Activated CD8-positive, alpha-beta T cell treated with anti-CD3 and anti-CD28 coated beads, Interleukin-2, amount 10 ng/mL, durations not matched to agents 7 days and 5 days (primary cell): Measurements from ENCODE around the gene TOMM6. TPM values are rescaled to one million over a fixed set of nuclear protein-coding genes. Genes with fewer than 3 reads are reported as not detected.

ENCODE experiments used
- ATAC-seq: fragments of 150-1000 bp; cut with Tn5 transposase; one replicate; pipeline ENCODE4 v1.10.0; 2021; ENCODE audit warnings: moderate library complexity
- CTCF ChIA-PET: fragments of 350-600 bp; sonication (Branson Sonifier 250); formaldehyde crosslinking; loops from one replicate; lab custom pipeline; 2021; ENCODE audit warnings: antibody characterized with exemption; lab: Charles Lee
- POLR2A ChIA-PET: fragments of 350-600 bp; sonication (Branson Sonifier 250); formaldehyde crosslinking; loops from one replicate; lab custom pipeline; 2021; ENCODE audit warnings: antibody characterized with exemption; lab: Charles Lee
- DNase-seq: peaks from one replicate; pipeline ENCODE4 v3.0.0-alpha.2; 2020
- H3K27ac Mint-ChIP-seq: one replicate; pipeline ENCODE4 v1.8.0; 2021; ENCODE audit warnings: mild to moderate bottlenecking, mixed read lengths
- H3K27me3 Mint-ChIP-seq: one replicate; pipeline ENCODE4 v1.8.0; 2021; ENCODE audit warnings: low read depth, mixed read lengths
- H3K36me3 Mint-ChIP-seq: one replicate; pipeline ENCODE4 v1.8.0; 2021; ENCODE audit warnings: low read depth, mixed read lengths
- H3K4me1 Mint-ChIP-seq: one replicate; pipeline ENCODE4 v1.8.0; 2021; ENCODE audit warnings: low read depth, mixed read lengths
- H3K4me3 Mint-ChIP-seq: one replicate; pipeline ENCODE4 v1.8.0; 2021; ENCODE audit warnings: mild to moderate bottlenecking, mixed read lengths
- H3K9me3 Mint-ChIP-seq: one replicate; pipeline ENCODE4 v1.8.0; 2022; ENCODE audit warnings: mixed read lengths; ENCODE audit not compliant: insufficient read depth
- total RNA-seq, 2 experiments: library from RNA; stranded (reverse); gene quantifications; one replicate each; pipeline ENCODE4 v1.2.3, GENCODE V29; 2021

Gene TOMM6
- total RNA-seq, 2 experiments from 2014 or later, result 215 to 218 TPM

GRCh38 chr6:41813469-41813868 lies 26.0 kb downstream of the TOMM6 start:
- no peaks in the 10 kb centered on the region for H3K36me3 Mint-ChIP-seq
- ChIA-PET CTCF (interaction anchor here (0.9 to 1.2 kb wide), 2 partner anchors 34 to 107 kb away, joined by 3 read pairs; no protein-coding TSS in a partner anchor), POLR2A (no interaction called here)
- H3K4me1 Mint-ChIP-seq, result no peaks in the 10 kb centered on the region
- ATAC-seq (no peak), DNase-seq (no peak)
- no peaks in the 10 kb centered on the region for H3K9me3 Mint-ChIP-seq
- peaks cover 3% of the 10 kb centered on the region for H3K27me3 Mint-ChIP-seq
- no peak overlapping the region for H3K4me3 Mint-ChIP-seq
- no peak overlapping the region for H3K27ac Mint-ChIP-seq

DNA sequence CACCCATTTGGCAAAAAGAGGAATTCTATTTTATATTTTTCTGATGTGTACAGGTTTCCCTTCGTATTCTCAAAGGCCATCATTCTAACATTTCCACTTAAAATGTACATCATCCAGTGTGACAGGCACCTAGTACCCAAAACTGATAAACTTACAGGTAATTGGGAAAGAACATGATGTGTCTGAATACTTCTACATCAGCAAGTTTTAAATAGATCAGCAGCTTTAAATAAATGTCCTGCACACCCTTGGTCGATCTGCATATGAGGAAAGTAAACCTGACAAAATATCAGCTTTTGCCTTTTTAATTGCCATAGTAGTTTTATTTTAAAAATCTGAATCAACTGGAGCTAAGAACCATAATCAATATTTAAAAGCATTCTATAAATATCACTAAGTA lies 26.5 kb downstream of the TOMM6 start:
- no peak for ATAC-seq
- Mint-ChIP-seq H3K4me1 (no peaks in the 10 kb centered on the region), H3K4me3 (no peak overlapping the region), H3K27me3 (peaks cover 3% of the 10 kb centered on the region), H3K9me3 (no peaks in the 10 kb centered on the region), H3K27ac (no peak overlapping the region), H3K36me3 (no peaks in the 10 kb centered on the region)
- ChIA-PET CTCF (interaction anchor here (0.9 to 2.1 kb wide), 3 partner anchors 33 to 290 kb away, joined by 3 to 8 read pairs (median 3); no protein-coding TSS in a partner anchor), POLR2A (no interaction called here)
- no peak for DNase-seq

DNA sequence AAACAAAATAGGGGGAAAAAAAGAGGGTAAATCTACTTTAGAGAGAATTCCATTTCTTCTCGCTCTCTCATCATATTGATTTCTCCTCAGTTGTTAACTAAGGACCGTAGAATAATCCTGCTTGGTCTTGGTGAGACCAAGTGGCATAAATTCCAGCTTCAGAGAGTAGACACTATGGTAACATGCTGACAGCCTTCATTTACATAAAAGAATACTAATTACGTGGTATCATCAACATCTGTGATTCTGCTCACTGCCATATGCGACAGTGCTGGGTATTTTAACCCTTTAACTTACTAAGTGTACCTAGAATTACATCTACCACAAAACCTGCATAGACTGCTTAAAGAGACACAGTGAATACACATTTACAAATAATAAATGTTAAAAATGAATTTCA lies 27.1 kb downstream of the TOMM6 start:
- ChIA-PET CTCF (interaction anchor here (1.2 to 2.1 kb wide), 3 partner anchors 82 to 290 kb away, joined by 3 to 8 read pairs (median 5); no protein-coding TSS in a partner anchor), POLR2A (no interaction called here)
- peaks cover 3% of the 10 kb centered on the region for H3K27me3 Mint-ChIP-seq
- H3K27ac Mint-ChIP-seq, result no peak overlapping the region
- no peaks in the 10 kb centered on the region for H3K4me1 Mint-ChIP-seq
- ATAC-seq, result no peak
- no peak overlapping the region for H3K4me3 Mint-ChIP-seq
- no peaks in the 10 kb centered on the region for H3K36me3 Mint-ChIP-seq
- no peak for DNase-seq
- H3K9me3 Mint-ChIP-seq, result no peaks in the 10 kb centered on the region

- DNase-seq, result no peak
- H3K4me1 Mint-ChIP-seq, result no peaks in the 10 kb centered on the region
- POLR2A ChIA-PET, result no interaction called here
- H3K9me3 Mint-ChIP-seq, result no peaks in the 10 kb centered on the region
- no peak overlapping the region for H3K4me3 Mint-ChIP-seq
- peaks cover 3% of the 10 kb centered on the region for H3K27me3 Mint-ChIP-seq
- no peak for ATAC-seq
- CTCF ChIA-PET, result interaction anchor here (1.1 to 2.1 kb wide), 4 partner anchors 81 to 321 kb away, joined by 3 to 8 read pairs (median 4); no protein-coding TSS in a partner anchor
- no peaks in the 10 kb centered on the region for H3K36me3 Mint-ChIP-seq
- H3K27ac Mint-ChIP-seq, result no peak overlapping the region
Measured at GRCh38 chr6:41815587-41815986, 28.1 kb downstream of the TOMM6 start.

DNA sequence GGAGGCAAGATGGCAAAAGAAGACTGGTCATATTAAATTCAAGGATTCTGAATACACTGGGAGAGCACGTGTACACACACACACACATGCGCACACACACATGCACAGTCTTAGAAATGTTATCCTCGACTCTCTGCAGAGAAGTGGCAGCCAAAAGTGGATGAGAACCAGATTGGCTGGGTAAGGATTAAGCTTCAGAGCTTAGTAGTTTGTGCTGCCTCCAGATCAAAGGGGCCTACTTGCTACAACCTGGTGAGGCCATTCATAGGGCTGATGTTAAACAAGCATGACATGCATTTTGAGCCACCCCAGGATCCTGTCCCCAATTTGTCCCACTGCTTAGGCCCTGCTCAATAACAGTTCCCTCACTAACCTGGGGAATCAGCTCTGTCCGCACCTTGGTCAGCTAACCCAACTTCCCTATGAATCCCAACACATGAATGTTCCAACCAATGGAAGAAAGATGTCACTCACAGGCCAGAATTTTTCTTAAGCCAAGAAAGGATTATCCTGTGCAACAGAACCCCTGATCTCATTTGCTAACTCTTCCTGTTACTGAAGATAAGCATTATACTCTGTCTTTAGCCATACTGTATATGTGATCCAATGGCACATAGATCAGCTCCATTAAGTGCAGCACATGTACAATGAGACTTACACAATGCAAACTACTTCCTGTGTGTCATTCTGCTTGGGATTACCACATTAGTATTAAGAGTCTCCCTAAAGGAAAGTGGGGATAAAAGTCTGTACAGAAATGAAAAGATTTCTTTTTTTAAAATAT lies 31.0 kb downstream of the TOMM6 start:
- Mint-ChIP-seq H3K4me3 (no peak overlapping the region), H3K27ac (no peak overlapping the region), H3K4me1 (no peaks in the 10 kb centered on the region), H3K9me3 (no peaks in the 10 kb centered on the region), H3K36me3 (no peaks in the 10 kb centered on the region), H3K27me3 (peaks cover 3% of the 10 kb centered on the region)
- no peak for DNase-seq
- ChIA-PET POLR2A (interaction anchor here (0.7 to 1.1 kb wide), 2 partner anchors 9 to 13 kb away, joined by 3 read pairs; no protein-coding TSS in a partner anchor), CTCF (interaction anchor here (1.1 to 1.5 kb wide), 5 partner anchors 9 to 318 kb away, joined by 3 to 4 read pairs (median 4); partner anchors contain the start of gene TOMM6)
- ATAC-seq, result no peak

DNA sequence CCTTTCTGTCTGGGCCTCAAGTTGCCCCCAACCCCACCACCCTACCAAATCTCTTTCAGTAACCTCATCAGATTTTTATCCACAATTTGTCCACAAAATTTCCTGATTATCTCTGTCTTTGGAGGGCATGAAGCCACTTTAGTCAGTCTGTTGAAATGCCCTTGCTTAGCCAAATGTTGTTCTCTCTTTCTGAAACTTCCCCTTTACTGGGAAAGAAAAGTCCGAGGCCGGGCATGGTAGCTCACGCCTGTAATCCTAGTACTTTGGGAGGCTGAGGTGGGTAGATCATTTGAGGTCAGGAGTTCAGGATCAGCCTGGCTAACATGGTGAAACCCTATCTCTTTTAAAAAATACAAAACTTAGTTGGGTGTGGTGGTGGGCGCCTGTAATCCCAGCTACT lies 33.8 kb downstream of the TOMM6 start:
- Mint-ChIP-seq H3K4me3 (no peak overlapping the region), H3K9me3 (no peaks in the 10 kb centered on the region), H3K4me1 (no peaks in the 10 kb centered on the region), H3K27ac (no peak overlapping the region), H3K27me3 (no peaks in the 10 kb centered on the region), H3K36me3 (no peaks in the 10 kb centered on the region)
- no peak for ATAC-seq
- no peak for DNase-seq
- ChIA-PET CTCF (interaction anchor here (1.1 to 1.3 kb wide), 2 partner anchors 26 to 34 kb away, joined by 4 to 7 read pairs; partner anchors contain the start of gene TOMM6), POLR2A (no interaction called here)

- CTCF ChIA-PET, result no interaction called here
- Mint-ChIP-seq H3K27me3 (no peaks in the 10 kb centered on the region), H3K27ac (no peak overlapping the region), H3K36me3 (no peaks in the 10 kb centered on the region), H3K9me3 (no peaks in the 10 kb centered on the region), H3K4me1 (no peaks in the 10 kb centered on the region), H3K4me3 (no peak overlapping the region)
- POLR2A ChIA-PET, result no interaction called here
- ATAC-seq (no peak), DNase-seq (no peak)
Measured at GRCh38 chr6:41822021-41822420, 34.5 kb downstream of the TOMM6 start.

DNA sequence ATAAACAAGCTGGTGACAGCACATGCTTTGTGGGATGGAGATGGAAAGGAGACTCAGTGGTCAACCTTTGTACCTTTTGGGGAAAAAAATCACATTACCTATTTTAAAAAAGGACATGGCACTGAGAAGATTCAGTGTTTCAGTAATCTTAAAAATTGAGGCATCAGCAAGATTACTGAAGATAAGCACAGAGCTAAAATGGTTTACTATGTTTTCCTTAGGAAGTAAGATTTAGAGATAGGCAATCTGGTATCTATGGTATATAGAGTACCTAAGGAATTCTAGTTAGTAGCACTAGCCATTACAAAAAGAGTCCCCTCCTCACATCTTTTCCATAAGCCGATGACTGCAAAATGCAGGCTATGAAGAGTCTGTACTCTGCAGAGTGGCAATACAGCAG lies 35.7 kb downstream of the TOMM6 start:
- DNase-seq (no peak), ATAC-seq (no peak)
- Mint-ChIP-seq H3K4me3 (no peak overlapping the region), H3K27ac (no peak overlapping the region), H3K27me3 (no peaks in the 10 kb centered on the region), H3K36me3 (no peaks in the 10 kb centered on the region), H3K9me3 (no peaks in the 10 kb centered on the region), H3K4me1 (no peaks in the 10 kb centered on the region)
- ChIA-PET POLR2A (no interaction called here), CTCF (interaction anchor here (1.1 to 1.2 kb wide), 2 partner anchors 281 to 725 kb away, joined by 3 read pairs; no protein-coding TSS in a partner anchor)

- ChIA-PET POLR2A (no interaction called here), CTCF (interaction anchor here (1.1 to 1.2 kb wide), 2 partner anchors 11 to 280 kb away, joined by 3 to 4 read pairs; no protein-coding TSS in a partner anchor)
- H3K27me3 Mint-ChIP-seq, result no peaks in the 10 kb centered on the region
- H3K9me3 Mint-ChIP-seq, result no peaks in the 10 kb centered on the region
- no peaks in the 10 kb centered on the region for H3K36me3 Mint-ChIP-seq
- no peak for ATAC-seq
- DNase-seq, result no peak
- no peak overlapping the region for H3K4me3 Mint-ChIP-seq
- no peak overlapping the region for H3K27ac Mint-ChIP-seq
- H3K4me1 Mint-ChIP-seq, result no peaks in the 10 kb centered on the region
Measured at GRCh38 chr6:41824571-41825569, 37.4 kb downstream of the TOMM6 start.

- Mint-ChIP-seq H3K27me3 (no peaks in the 10 kb centered on the region), H3K4me3 (no peak overlapping the region), H3K9me3 (no peaks in the 10 kb centered on the region), H3K36me3 (no peaks in the 10 kb centered on the region), H3K4me1 (no peaks in the 10 kb centered on the region), H3K27ac (no peak overlapping the region)
- ATAC-seq (no peak), DNase-seq (no peak)
- ChIA-PET POLR2A (no interaction called here), CTCF (interaction anchor here (1.2 to 2.2 kb wide), 2 partner anchors 20 to 278 kb away, joined by 4 to 7 read pairs; no protein-coding TSS in a partner anchor)
Measured at GRCh38 chr6:41826343-41827022, 39.0 kb downstream of the TOMM6 start.

DNA sequence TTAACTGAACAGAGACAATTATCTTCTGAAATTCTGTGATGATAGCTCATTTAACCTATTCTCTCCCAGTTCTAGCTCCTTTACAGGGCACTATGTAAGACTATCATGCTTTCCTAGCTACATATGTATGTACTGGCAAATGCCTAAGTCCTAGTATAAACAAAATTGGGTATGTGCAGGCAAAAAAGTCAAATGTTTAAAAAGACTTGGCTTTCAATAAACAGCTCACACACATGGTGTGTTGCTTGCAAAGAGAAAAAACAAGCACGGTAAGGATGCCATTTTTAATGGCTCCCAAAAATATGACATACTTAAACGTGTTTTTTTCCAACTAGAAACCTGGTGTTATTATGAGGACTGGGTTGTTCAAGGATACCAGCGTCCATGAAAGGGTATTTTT lies 44.8 kb downstream of the TOMM6 start:
- DNase-seq, result no peak

More for the DNA sequence above, 44.8 kb downstream of the TOMM6 start:
- Mint-ChIP-seq H3K27ac (no peak overlapping the region), H3K36me3 (peaks cover 5% of the 10 kb centered on the region), H3K9me3 (no peaks in the 10 kb centered on the region), H3K27me3 (no peaks in the 10 kb centered on the region), H3K4me3 (no peak overlapping the region), H3K4me1 (peaks cover 4% of the 10 kb centered on the region)
- ChIA-PET POLR2A (interaction anchor here (0.6 kb wide), 1 partner anchor 272 kb away, joined by 3 read pairs; no protein-coding TSS in a partner anchor), CTCF (interaction anchor here (1.0 kb wide), 2 partner anchors 14 to 15 kb away, joined by 3 to 4 read pairs; no protein-coding TSS in a partner anchor)
- ATAC-seq, result no peak
